H1 (cell line): Measurements from ENCODE around the gene SPSB2. TPM values are rescaled to one million over a fixed set of nuclear protein-coding genes. Genes with fewer than 3 reads are reported as not detected.

Experiments used
- CTCF ChIA-PET: fragments of 300-600 bp; sonication (Branson Sonifier 250); formaldehyde crosslinking; loops from one replicate; lab custom pipeline; 2021; ENCODE audit not compliant: partially characterized antibody; lab: Charles Lee
- POLR2A ChIA-PET: fragments of 300-600 bp; sonication (Branson Sonifier 250); formaldehyde crosslinking; loops from one replicate; lab custom pipeline; 2021; ENCODE audit warnings: inconsistent platforms; ENCODE audit not compliant: partially characterized antibody; lab: Charles Lee
- DNase-seq, 2 experiments: peaks; one replicate each; pipeline versions ENCODE4 v3.0.0 to v3.0.0-alpha.2; 2010 to 2022; ENCODE audit warnings: low spot score in 2 of 2, low read depth in 1 of 2, mixed read lengths in 1 of 2
- FAIRE-seq: peaks from 2 replicates; lab custom pipeline; 2011; peaks lifted over from hg19 to GRCh38; lab: Jason Lieb, UNC
- H2AFZ ChIP-seq: 2 replicates; pipeline ENCODE4 v1.8.1; 2012; ENCODE audit warnings: low read length, inconsistent platforms
- H2AK5ac ChIP-seq: 2 replicates; pipeline ENCODE4 v1.6.1; 2013; ENCODE audit warnings: low read depth, low read length
- H2BK120ac ChIP-seq: replicated peaks from 2 replicates; pipeline ENCODE3; 2013; ENCODE audit warnings: low read depth, low read length, inconsistent platforms
- H2BK12ac ChIP-seq: 2 replicates; pipeline ENCODE4 v1.6.1; 2013; ENCODE audit warnings: low read depth, low read length
- H2BK15ac ChIP-seq: 2 replicates; pipeline ENCODE4 v1.6.1; 2013; ENCODE audit warnings: low read length
- H2BK20ac ChIP-seq: 2 replicates; pipeline ENCODE4 v1.6.1; 2013; ENCODE audit warnings: low read length
- H2BK5ac ChIP-seq: 2 replicates; pipeline ENCODE4 v1.6.1; 2013; ENCODE audit warnings: low read depth, low read length
- H3K14ac ChIP-seq: 2 replicates; pipeline ENCODE4 v1.6.1; 2013; ENCODE audit warnings: inconsistent platforms; ENCODE audit not compliant: insufficient read length
- H3K18ac ChIP-seq: 2 replicates; pipeline ENCODE4 v1.6.1; 2013; ENCODE audit warnings: low read length; ENCODE audit errors: extremely low read depth
- H3K23ac ChIP-seq: 2 replicates; pipeline ENCODE4 v1.6.1; 2013; ENCODE audit warnings: inconsistent platforms; ENCODE audit not compliant: insufficient read length
- H3K23me2 ChIP-seq: 2 replicates; pipeline ENCODE4 v1.6.1; 2013; ENCODE audit warnings: low read depth, low read length
- H3K27ac ChIP-seq: 2 replicates; pipeline ENCODE4 v1.6.1; 2011; ENCODE audit warnings: low read depth, low read length, inconsistent platforms
- H3K27me3 ChIP-seq, 4 experiments: replicated peaks in 1 of 4; 1 replicate in 1 of 4; 2 replicates in 3 of 4; pipeline versions ENCODE4 v1.6.1 to v1.8.1; 2011 to 2013; ENCODE audit warnings: low read length in 3 of 4, mild to moderate bottlenecking in 3 of 4, inconsistent platforms in 2 of 4, mixed read lengths in 2 of 4, moderate library complexity in 1 of 4; ENCODE audit not compliant: control insufficient read depth in 3 of 4, insufficient read depth in 3 of 4; ENCODE audit errors: extremely low read depth in 1 of 4
- H3K36me3 ChIP-seq, 4 experiments: 2 replicates each; pipeline versions ENCODE4 v1.6.1 to v1.8.1; 2011 to 2013; ENCODE audit warnings: mild to moderate bottlenecking in 4 of 4, low read length in 3 of 4, moderate library complexity in 2 of 4, control low read depth in 1 of 4, inconsistent platforms in 1 of 4; ENCODE audit not compliant: insufficient read depth in 4 of 4, control insufficient read depth in 2 of 4
- H3K4ac ChIP-seq: replicated peaks from 2 replicates; pipeline ENCODE3; 2013; ENCODE audit warnings: low read length, low read depth, mixed read lengths, inconsistent platforms; ENCODE audit not compliant: insufficient read length
- H3K4me1 ChIP-seq, 4 experiments: replicated peaks in 1 of 4; 1 replicate in 1 of 4; 2 replicates in 3 of 4; pipeline versions ENCODE4 v1.6.1 to v1.8.1; 2011 to 2013; ENCODE audit warnings: low read length in 3 of 4, inconsistent platforms in 2 of 4, mixed read lengths in 1 of 4; ENCODE audit not compliant: insufficient read depth in 4 of 4, control insufficient read depth in 3 of 4
- H3K4me2 ChIP-seq, 2 experiments: 2 replicates each; pipeline versions ENCODE4 v1.6.1 to v1.8.1; 2011 to 2013; ENCODE audit warnings: low read depth in 2 of 2, low read length in 2 of 2, control low read depth in 1 of 2, inconsistent platforms in 1 of 2, mild to moderate bottlenecking in 1 of 2; ENCODE audit not compliant: insufficient read depth in 1 of 2
- H3K4me3 ChIP-seq, 4 experiments: fragments of 200-600, 300-600 bp in 1 of 4; sonication (generic), shearing (Covaris generic), sonication (Bioruptor Twin) in 1 of 4; 2 replicates each; pipeline versions ENCODE4 v1.5.1 to v1.8.1; 2011 to 2016; ENCODE audit warnings: low read length in 4 of 4, low read depth in 3 of 4, control low read depth in 2 of 4, inconsistent platforms in 2 of 4, mild to moderate bottlenecking in 2 of 4, mixed read lengths in 1 of 4, moderate library complexity in 1 of 4; ENCODE audit not compliant: insufficient read depth in 2 of 4; ENCODE audit errors: extremely low read depth in 1 of 4
- H3K56ac ChIP-seq: replicated peaks from 2 replicates; pipeline ENCODE3; 2013; ENCODE audit warnings: low read depth, mild to moderate bottlenecking, mixed read lengths, low read length, inconsistent platforms; ENCODE audit not compliant: insufficient read length
- H3K79me1 ChIP-seq: 2 replicates; pipeline ENCODE4 v1.6.1; 2013; ENCODE audit warnings: low read depth, low read length, control low read depth
- H3K79me2 ChIP-seq, 2 experiments: 2 replicates each; pipeline versions ENCODE4 v1.6.1 to v1.8.1; 2012 to 2013; ENCODE audit warnings: low read length in 2 of 2, mild to moderate bottlenecking in 2 of 2, inconsistent platforms in 1 of 2; ENCODE audit not compliant: insufficient read depth in 2 of 2, control insufficient read depth in 1 of 2
- H3K9ac ChIP-seq, 4 experiments: replicated peaks in 1 of 4; 1 replicate in 1 of 4; 2 replicates in 3 of 4; pipeline versions ENCODE4 v1.6.1 to v1.8.1; 2011 to 2013; ENCODE audit warnings: low read depth in 3 of 4, low read length in 3 of 4, control low read depth in 2 of 4, mild to moderate bottlenecking in 2 of 4, moderate library complexity in 2 of 4, inconsistent platforms in 1 of 4; ENCODE audit errors: extremely low read depth in 1 of 4
- H3K9me3 ChIP-seq, 2 experiments: 2 replicates each; pipeline versions ENCODE4 v1.6.1 to v1.8.1; 2012 to 2013; ENCODE audit warnings: mild to moderate bottlenecking in 2 of 2, moderate library complexity in 2 of 2, control low read depth in 1 of 2, inconsistent platforms in 1 of 2, low read depth in 1 of 2, low read length in 1 of 2, mixed read lengths in 1 of 2; ENCODE audit not compliant: insufficient read depth in 2 of 2
- H4K20me1 ChIP-seq, 2 experiments: replicated peaks in 1 of 2; 2 replicates each; pipeline versions ENCODE3 to v1.8.1; 2011 to 2013; ENCODE audit warnings: inconsistent platforms in 2 of 2, low read length in 2 of 2, mild to moderate bottlenecking in 1 of 2; ENCODE audit not compliant: insufficient read depth in 2 of 2, control insufficient read depth in 1 of 2
- H4K5ac ChIP-seq: 2 replicates; pipeline ENCODE4 v1.6.1; 2013; ENCODE audit warnings: low read length, low read depth, mixed read lengths, inconsistent platforms; ENCODE audit not compliant: insufficient read length
- H4K8ac ChIP-seq: 2 replicates; pipeline ENCODE4 v1.8.0; 2013; ENCODE audit warnings: mild to moderate bottlenecking, moderate library complexity, low read length, inconsistent platforms; ENCODE audit not compliant: insufficient read depth; ENCODE audit errors: extremely low read depth
- H4K91ac ChIP-seq: replicated peaks from 2 replicates; pipeline ENCODE3; 2013; ENCODE audit warnings: low read length, mixed read lengths, inconsistent platforms; ENCODE audit not compliant: insufficient read length
- HDAC2 ChIP-seq, 2 experiments: fragments of 300-600 bp in 1 of 2; sonication (generic) in 1 of 2; IDR thresholded peaks; 2 replicates each; pipeline ENCODE4 v1.6.1; 2011 to 2012; ENCODE audit warnings: low read depth in 2 of 2, low read length in 2 of 2, mild to moderate bottlenecking in 2 of 2, moderate library complexity in 2 of 2, borderline replicate concordance in 1 of 2, inconsistent platforms in 1 of 2
- SIRT6 ChIP-seq: IDR thresholded peaks from one replicate; pipeline ENCODE4 v1.7.1; 2012; ENCODE audit warnings: low read length, inconsistent platforms
- WGBS, 2 experiments: shearing (Covaris generic) in 1 of 2; methylation state at CpG; one replicate each; pipeline versions ENCODE4 v1.1.6 to v1.1.7; 2013 to 2015; ENCODE audit warnings: low lambda C conversion rate in 2 of 2, mixed read lengths in 2 of 2, inconsistent platforms in 1 of 2, low coverage in 1 of 2, missing lambda C conversion rate in 1 of 2; ENCODE audit not compliant: insufficient replicate concordance in 2 of 2, insufficient coverage in 1 of 2, insufficient read length in 1 of 2; ENCODE audit errors: extremely low coverage in 1 of 2, missing lambda C conversion rate in 1 of 2; 5-methylcytosine and 5-hydroxymethylcytosine counted together
- polyA plus RNA-seq, 7 experiments: library from polyadenylated mRNA; depleted of rRNA in 3 of 7; stranded (reverse) in 5 of 7; unstranded in 2 of 7; fragments of >200 nt in 5 of 7; fragments of 200-250 nt in 2 of 7; gene quantifications; 1 replicate in 5 of 7; 2 replicates in 1 of 7; 4 replicates in 1 of 7; pipeline versions ENCODE4 v1.2.1 to v1.2.3, GENCODE V29; 2011 to 2013; ENCODE audit warnings: missing spikeins in 2 of 7, mixed read lengths in 2 of 7
- total RNA-seq: library from RNA; stranded (reverse); fragmentation: NEBNext Ultra II Directional; extraction: Animal tissue kit (Norgen Biotek cat#: 25700); gene quantifications from 2 replicates; pipeline ENCODE4 v1.2.1, GENCODE V29; 2021
- TF ChIP-seq, protein P1 (sequence below), 3 experiments: IDR thresholded peaks; 1 replicate in 2 of 3; 2 replicates in 1 of 3; pipeline versions ENCODE4 v1.5.1 to v1.6.1; 2011; ENCODE audit warnings: low read length in 3 of 3, mild to moderate bottlenecking in 3 of 3, inconsistent platforms in 2 of 3, low read depth in 1 of 3, moderate library complexity in 1 of 3; ENCODE audit not compliant: insufficient read depth in 1 of 3; ENCODE audit errors: control extremely low read depth in 1 of 3

Gene SPSB2
- total and polyA plus RNA-seq, 2 of the 8 experiments (the other 6 are each of a cell fraction or from before 2014, with no cell fraction given), result 13.0 to 23.2 TPM

DNA sequence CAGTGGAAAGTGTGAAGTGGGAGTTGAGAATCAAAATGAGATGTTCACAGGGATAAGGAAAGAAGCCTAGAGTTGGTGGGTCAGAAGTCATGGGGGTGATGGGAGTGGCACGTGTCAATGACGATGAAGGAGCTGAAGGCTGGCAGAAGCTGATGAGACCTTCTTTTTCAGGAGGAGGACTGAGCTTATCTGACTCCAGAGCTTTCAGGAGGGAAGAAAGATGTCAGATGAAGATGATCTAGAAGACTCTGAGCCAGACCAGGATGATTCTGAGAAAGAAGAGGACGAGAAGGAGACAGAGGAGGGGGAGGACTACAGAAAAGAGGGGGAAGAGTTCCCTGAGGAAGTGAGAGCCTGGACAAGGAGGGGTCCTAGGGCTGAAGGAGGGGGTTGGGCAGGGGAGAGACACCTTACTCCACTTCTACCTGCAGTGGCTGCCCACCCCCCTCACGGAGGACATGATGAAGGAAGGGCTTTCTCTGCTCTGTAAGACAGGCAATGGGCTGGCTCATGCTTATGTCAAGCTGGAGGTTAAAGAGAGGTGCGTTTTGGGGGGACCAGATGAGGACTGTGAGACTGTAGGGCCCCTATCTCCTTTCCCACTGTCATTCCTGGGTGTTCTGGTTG lies 32.4 kb upstream of the SPSB2 start:
- no peak overlapping the region for H3K18ac ChIP-seq
- H2BK120ac ChIP-seq, result no peak overlapping the region
- peak overlapping the region in 3 of 4 experiments; percentile 48 to 64 (median 56); a peak in 5 of 8 replicates for H3K4me3 ChIP-seq
- H2BK12ac ChIP-seq, result no peak overlapping the region
- peak overlapping the region; percentile 76; the same call in 1 of the 2 replicates for H3K27ac ChIP-seq
- H3K4me2 ChIP-seq, result peak overlapping the region; percentile 84 to 95
- H3K36me3 ChIP-seq, result no peaks in the 10 kb centered on the region
- H2BK20ac ChIP-seq, result no peak overlapping the region
- no peak overlapping the region for H4K91ac ChIP-seq
- H4K20me1 ChIP-seq, result no peaks in the 10 kb centered on the region
- no peak overlapping the region for H2AFZ ChIP-seq
- H3K14ac ChIP-seq, result no peak overlapping the region
- no peaks in the 10 kb centered on the region for H3K9me3 ChIP-seq
- peak overlapping the region; percentile 36 for H2BK5ac ChIP-seq
- no peak overlapping the region for H3K4ac ChIP-seq
- POLR2A ChIA-PET, result interaction anchor here (0.7 to 39.6 kb wide), 11 partner anchors 8 to 145 kb away, joined by 3 to 1027 read pairs (median 18); partner anchors contain the start of genes ATN1, C12orf57, ENO2 and PTPN6
- no peak overlapping the region for H3K56ac ChIP-seq
- H3K23ac ChIP-seq, result no peak overlapping the region
- H3K9ac ChIP-seq, result peak overlapping the region in 3 of 4 experiments; percentile 60 to 77 (median 76); a peak in 5 of 7 replicates
- no peaks in the 10 kb centered on the region for H3K79me1 ChIP-seq
- H3K4me1 ChIP-seq, result peaks cover 3 to 12% (median 7%) of the 10 kb centered on the region in 4 experiments; a peak in 5 of 7 replicates
- no peak overlapping the region for H2AK5ac ChIP-seq
- no peaks in the 10 kb centered on the region for H3K79me2 ChIP-seq
- DNase-seq, result no peak
- 0 out of 2 replicates have a peak overlapping the region, but pooled peaks have one; percentile 22 for H2BK15ac ChIP-seq
- H3K27me3 ChIP-seq, result peaks cover 0 to 4% (median 0%) of the 10 kb centered on the region in 4 experiments; a peak in 4 of 7 replicates
- CTCF ChIA-PET, result interaction anchor here (0.6 to 13.0 kb wide), 11 partner anchors 13 to 239 kb away, joined by 3 to 74 read pairs (median 7); partner anchors contain the start of genes ATN1, ENO2 and SPSB2
- TF ChIP-seq, protein P1, sequence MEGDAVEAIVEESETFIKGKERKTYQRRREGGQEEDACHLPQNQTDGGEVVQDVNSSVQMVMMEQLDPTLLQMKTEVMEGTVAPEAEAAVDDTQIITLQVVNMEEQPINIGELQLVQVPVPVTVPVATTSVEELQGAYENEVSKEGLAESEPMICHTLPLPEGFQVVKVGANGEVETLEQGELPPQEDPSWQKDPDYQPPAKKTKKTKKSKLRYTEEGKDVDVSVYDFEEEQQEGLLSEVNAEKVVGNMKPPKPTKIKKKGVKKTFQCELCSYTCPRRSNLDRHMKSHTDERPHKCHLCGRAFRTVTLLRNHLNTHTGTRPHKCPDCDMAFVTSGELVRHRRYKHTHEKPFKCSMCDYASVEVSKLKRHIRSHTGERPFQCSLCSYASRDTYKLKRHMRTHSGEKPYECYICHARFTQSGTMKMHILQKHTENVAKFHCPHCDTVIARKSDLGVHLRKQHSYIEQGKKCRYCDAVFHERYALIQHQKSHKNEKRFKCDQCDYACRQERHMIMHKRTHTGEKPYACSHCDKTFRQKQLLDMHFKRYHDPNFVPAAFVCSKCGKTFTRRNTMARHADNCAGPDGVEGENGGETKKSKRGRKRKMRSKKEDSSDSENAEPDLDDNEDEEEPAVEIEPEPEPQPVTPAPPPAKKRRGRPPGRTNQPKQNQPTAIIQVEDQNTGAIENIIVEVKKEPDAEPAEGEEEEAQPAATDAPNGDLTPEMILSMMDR (IDR thresholded peaks at IDR 0.05; ENCODE audit: control extremely low read depth in 1 of 3, insufficient read depth in 1 of 3, low read depth in 1 of 3, low read length in 3 of 3), result no peak
- no peak for TF ChIP-seq SIRT6
- TF ChIP-seq HDAC2 (IDR thresholded peaks at IDR 0.05; ENCODE audit: borderline replicate concordance in 1 of 2, low read depth in 2 of 2, low read length in 2 of 2), result no peak
- no peak overlapping the region for H4K5ac ChIP-seq
- H3K23me2 ChIP-seq, result peaks cover 3% of the 10 kb centered on the region; the same call in 1 of the 2 replicates
- no peak overlapping the region for H4K8ac ChIP-seq
- WGBS, 2 experiments, result 62% methylated on average over 5 of the region's 5 CpGs; no CpG with 5 or more reads in 1 of the 2 experiments
- FAIRE-seq, result no peak
